ENCODE results near the gene CNIH4. TPM values are rescaled to one million over a fixed set of nuclear protein-coding genes. Genes with fewer than 3 reads are reported as not detected.
"Not testable (repeated sequence)": the region's sequence is repeated elsewhere in the genome, so short reads cannot be mapped to it uniquely, and the experiment has no call there.

The CNIH4 gene
- total RNA-seq, 1 experiment from 2014 or later = 49.1 TPM

DNA sequence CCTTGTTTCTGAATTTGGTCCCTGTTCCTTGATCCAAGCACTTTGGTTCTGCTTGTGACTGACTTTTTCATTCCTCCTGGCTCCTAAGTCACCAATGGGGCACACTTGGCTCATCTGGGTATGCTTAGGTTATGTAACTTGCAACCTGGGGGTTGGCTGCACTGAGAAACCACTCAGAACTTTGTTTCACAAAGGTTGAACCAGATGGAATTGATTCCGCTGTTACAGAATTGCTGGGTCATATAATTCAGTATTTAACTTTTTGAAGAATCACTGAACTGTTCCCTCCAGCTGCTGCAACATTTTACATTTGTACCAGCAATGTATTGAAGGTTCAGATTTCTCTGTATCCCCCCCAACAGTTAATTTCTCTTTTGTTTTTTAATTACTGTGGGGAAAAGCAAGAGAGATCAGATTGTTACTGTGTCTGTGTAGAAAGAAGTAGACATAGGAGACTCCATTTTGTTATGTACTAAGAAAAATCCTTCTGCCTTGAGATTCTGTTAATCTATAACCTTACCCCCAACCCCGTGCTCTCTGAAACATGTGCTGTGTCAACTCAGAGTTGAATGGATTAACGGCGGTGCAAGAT, 17.1 kb upstream of the CNIH4 start:
- no peaks in the 10 kb centered on the region for H3K79me2 ChIP-seq (ENCODE audit: low read length)
- DNase-seq = no peak
- H3K27me3 ChIP-seq (ENCODE audit: low read length) = no peaks in the 10 kb centered on the region; the same call in 1 of the 2 replicates
- no peak overlapping the region for H3K4me2 ChIP-seq (ENCODE audit: low read depth, low read length, poor library complexity, severe bottlenecking)
- H3K36me3 ChIP-seq (ENCODE audit: insufficient read depth, low read length) = no peaks in the 10 kb centered on the region
- no peak overlapping the region for H3K9ac ChIP-seq (ENCODE audit: low read length)
- no peak overlapping the region for H3K4me3 ChIP-seq (ENCODE audit: low read length)
- no peaks in the 10 kb centered on the region for H3K9me2 ChIP-seq (replicated peaks; ENCODE audit: insufficient read depth, low read length)
- peaks cover 12% of the 10 kb centered on the region for H3K4me1 ChIP-seq (ENCODE audit: low read length)
- H3K9me3 ChIP-seq (ENCODE audit: low read length) = peaks cover 14% of the 10 kb centered on the region
- H2AFZ ChIP-seq (ENCODE audit: low read length) = no peak overlapping the region; the same call in 1 of the 2 replicates
- H4K20me1 ChIP-seq (ENCODE audit: insufficient read depth, low read depth, low read length) = no peaks in the 10 kb centered on the region
- H3K27ac ChIP-seq (ENCODE audit: low read length) = no peak overlapping the region

DNA sequence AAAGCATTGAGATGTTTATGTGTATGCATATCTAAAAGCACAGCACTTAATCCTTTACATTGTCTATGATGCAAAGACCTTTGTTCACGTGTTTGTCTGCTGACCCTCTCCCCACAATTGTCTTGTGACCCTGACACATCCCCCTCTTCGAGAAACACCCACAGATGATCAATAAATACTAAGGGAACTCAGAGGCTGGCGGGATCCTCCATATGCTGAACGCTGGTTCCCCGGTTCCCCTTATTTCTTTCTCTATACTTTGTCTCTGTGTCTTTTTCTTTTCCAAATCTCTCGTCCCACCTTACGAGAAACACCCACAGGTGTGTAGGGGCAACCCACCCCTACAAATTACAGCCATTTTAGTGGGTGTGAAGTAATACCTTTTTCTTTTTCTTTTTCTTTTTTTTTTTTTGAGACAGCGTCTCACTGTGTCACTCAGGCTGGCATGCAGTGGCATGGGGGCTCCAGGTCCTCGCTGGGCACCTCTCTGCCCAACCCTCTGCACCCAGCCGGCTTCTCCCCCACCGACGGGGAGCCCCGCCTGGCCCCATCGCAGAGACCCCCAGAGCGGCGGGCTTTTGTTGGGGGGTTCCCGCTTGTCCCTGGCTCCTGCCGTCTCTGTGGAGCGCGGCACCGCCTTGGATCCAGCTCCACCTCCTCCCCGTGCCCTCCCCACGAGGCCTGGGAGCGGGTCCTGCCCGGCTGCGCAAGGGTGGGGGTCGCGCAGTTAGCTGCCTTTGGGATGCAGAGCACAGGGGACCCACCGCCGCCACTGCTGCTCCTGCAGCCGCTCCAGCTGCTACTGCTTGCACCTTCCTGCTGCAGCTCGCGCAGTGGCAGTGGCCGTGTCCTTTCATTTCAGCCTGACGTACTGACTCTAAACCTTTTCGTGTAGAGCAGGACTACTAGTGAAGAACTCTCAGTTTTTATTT, 16.0 kb upstream of the CNIH4 start:
- peaks cover 14% of the 10 kb centered on the region for H3K9me3 ChIP-seq (ENCODE audit: low read length)
- not testable (repeated sequence) for H3K4me1 ChIP-seq (ENCODE audit: low read length); H3K9ac ChIP-seq (ENCODE audit: low read length); H3K4me3 ChIP-seq (ENCODE audit: low read length); DNase-seq; H3K36me3 ChIP-seq (ENCODE audit: insufficient read depth, low read length); H3K27ac ChIP-seq (ENCODE audit: low read length); H2AFZ ChIP-seq (ENCODE audit: low read length); H3K9me2 ChIP-seq (replicated peaks; ENCODE audit: insufficient read depth, low read length); H3K27me3 ChIP-seq (ENCODE audit: low read length); H3K4me2 ChIP-seq (ENCODE audit: low read depth, low read length, poor library complexity, severe bottlenecking); H3K79me2 ChIP-seq (ENCODE audit: low read length); H4K20me1 ChIP-seq (ENCODE audit: insufficient read depth, low read depth, low read length)

DNA sequence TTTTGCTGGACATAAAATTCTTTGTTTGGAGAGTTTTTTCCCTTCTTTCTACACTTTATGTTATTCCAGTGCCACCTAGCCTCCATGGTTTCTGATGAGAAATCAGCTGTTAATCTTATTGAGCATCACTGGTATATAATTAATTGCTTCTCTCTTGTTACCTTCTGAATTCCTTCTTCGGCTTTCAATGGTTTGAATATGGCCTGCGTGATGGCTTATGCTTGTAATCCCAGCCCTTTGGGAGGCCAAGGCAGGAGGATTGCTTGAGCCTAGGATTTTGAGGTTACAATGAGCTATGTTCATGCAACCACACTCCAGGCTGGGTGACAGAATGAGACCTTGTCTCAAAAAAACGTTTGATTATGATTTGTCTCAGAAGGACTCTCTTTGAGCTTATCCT, 13.0 kb upstream of the CNIH4 start:
- no peak overlapping the region for H3K4me3 ChIP-seq (ENCODE audit: low read length)
- no peak overlapping the region for H3K4me2 ChIP-seq (ENCODE audit: low read depth, low read length, poor library complexity, severe bottlenecking)
- H3K27me3 ChIP-seq (ENCODE audit: low read length) = no peaks in the 10 kb centered on the region; the same call in 1 of the 2 replicates
- H3K36me3 ChIP-seq (ENCODE audit: insufficient read depth, low read length) = no peaks in the 10 kb centered on the region
- H3K79me2 ChIP-seq (ENCODE audit: low read length) = no peaks in the 10 kb centered on the region
- H3K9me2 ChIP-seq (replicated peaks; ENCODE audit: insufficient read depth, low read length) = no peaks in the 10 kb centered on the region
- H3K4me1 ChIP-seq (ENCODE audit: low read length) = peaks cover 6% of the 10 kb centered on the region; the same call in 1 of the 2 replicates
- H3K9me3 ChIP-seq (ENCODE audit: low read length) = peaks cover 6% of the 10 kb centered on the region; the same call in 1 of the 2 replicates
- no peaks in the 10 kb centered on the region for H4K20me1 ChIP-seq (ENCODE audit: insufficient read depth, low read depth, low read length)
- H2AFZ ChIP-seq (ENCODE audit: low read length) = no peak overlapping the region
- DNase-seq = no peak
- H3K27ac ChIP-seq (ENCODE audit: low read length) = no peak overlapping the region
- no peak overlapping the region for H3K9ac ChIP-seq (ENCODE audit: low read length)

DNA sequence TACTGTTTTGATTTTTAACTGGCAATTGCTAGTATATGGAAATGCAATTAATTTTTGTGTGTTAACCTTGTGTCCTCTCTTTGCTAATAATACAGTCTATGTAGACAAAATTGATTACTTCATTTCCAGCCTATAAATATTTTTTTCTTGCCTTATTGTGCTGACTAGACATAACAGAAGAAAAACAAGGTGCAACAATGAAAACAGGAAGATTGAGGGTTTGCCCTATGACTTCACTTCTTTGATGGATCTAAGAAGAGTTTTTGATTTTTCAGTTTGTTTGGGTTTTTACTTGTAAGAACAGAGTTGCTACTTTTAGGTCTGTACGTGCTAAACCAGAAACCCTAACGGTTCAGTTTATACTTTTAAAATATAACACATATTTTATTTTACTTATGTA, 8.5 kb upstream of the CNIH4 start:
- Histone ChIP-seq H4K20me1 (ENCODE audit: insufficient read depth, low read depth, low read length) (no peaks in the 10 kb centered on the region), H3K27me3 (ENCODE audit: low read length) (no peaks in the 10 kb centered on the region; the same call in 1 of the 2 replicates), H3K79me2 (ENCODE audit: low read length) (no peaks in the 10 kb centered on the region), H2AFZ (ENCODE audit: low read length) (no peak overlapping the region), H3K9me3 (ENCODE audit: low read length) (peaks cover 5% of the 10 kb centered on the region; the same call in 1 of the 2 replicates), H3K36me3 (ENCODE audit: insufficient read depth, low read length) (no peaks in the 10 kb centered on the region), H3K4me1 (ENCODE audit: low read length) (no peaks in the 10 kb centered on the region), H3K9me2 (replicated peaks; ENCODE audit: insufficient read depth, low read length) (no peaks in the 10 kb centered on the region), H3K4me2 (ENCODE audit: low read depth, low read length, poor library complexity, severe bottlenecking) (no peak overlapping the region), H3K9ac (ENCODE audit: low read length) (no peak overlapping the region), H3K27ac (ENCODE audit: low read length) (no peak overlapping the region), H3K4me3 (ENCODE audit: low read length) (no peak overlapping the region)
- no peak for DNase-seq

DNA sequence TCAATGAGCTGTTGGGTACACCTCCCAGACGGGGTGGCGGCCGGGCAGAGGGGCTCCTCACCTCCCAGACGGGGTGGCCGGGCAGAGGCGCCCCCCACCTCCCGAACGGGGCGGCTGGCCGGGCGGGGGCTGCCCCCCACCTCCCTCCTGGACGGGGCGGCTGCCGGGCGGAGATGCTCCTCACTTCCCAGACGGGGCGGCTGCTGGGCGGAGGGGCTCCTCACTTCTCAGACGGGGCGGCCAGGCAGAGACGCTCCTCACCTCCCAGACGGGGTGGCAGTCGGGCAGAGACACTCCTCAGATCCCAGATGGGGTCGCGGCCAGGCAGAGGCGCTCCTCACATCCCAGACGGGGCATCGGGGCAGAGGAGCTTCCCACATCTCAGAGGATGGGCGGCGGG, 7.0 kb upstream of the CNIH4 start:
- H3K9me3 ChIP-seq (ENCODE audit: low read length); H3K27me3 ChIP-seq (ENCODE audit: low read length); H3K4me3 ChIP-seq (ENCODE audit: low read length); H3K27ac ChIP-seq (ENCODE audit: low read length); H4K20me1 ChIP-seq (ENCODE audit: insufficient read depth, low read depth, low read length); H3K9ac ChIP-seq (ENCODE audit: low read length); H3K9me2 ChIP-seq (replicated peaks; ENCODE audit: insufficient read depth, low read length); H2AFZ ChIP-seq (ENCODE audit: low read length); H3K79me2 ChIP-seq (ENCODE audit: low read length); H3K4me1 ChIP-seq (ENCODE audit: low read length); DNase-seq; H3K4me2 ChIP-seq (ENCODE audit: low read depth, low read length, poor library complexity, severe bottlenecking); H3K36me3 ChIP-seq (ENCODE audit: insufficient read depth, low read length): not testable (repeated sequence)

DNA sequence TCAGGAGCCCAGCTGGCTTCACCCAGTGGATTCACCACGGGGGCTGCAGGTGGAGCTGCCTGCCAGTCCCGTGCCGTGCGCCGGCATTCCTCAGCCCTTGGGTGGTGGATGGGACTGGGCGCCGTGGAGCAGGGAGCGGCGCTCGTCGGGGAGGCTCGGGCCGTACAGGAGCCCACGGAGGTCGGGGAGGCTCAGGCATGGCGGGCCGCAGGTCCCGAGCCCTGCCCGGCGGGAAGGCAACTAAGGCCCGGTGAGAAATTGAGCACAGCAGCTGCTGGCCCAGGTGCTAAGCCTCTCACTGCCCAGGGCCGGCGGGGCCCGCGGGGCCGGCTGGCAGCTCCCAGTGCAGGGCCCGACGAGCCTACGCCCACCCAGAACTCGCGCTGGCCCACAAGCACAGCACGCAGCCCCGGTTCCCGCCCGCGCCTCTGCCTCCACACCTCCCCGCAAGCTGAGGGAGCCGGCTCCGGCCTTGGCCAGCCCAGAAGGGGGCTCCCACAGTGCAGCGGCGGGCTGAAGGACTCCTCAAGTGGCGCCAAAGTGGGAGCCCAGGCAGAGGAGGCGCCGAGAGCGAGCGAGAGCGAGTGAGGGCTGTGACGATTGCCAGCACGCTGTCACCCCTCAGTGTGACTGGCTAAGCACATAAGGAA, 4.1 kb upstream of the CNIH4 start:
- H3K27me3 ChIP-seq (ENCODE audit: low read length); H3K4me2 ChIP-seq (ENCODE audit: low read depth, low read length, poor library complexity, severe bottlenecking); H3K9me2 ChIP-seq (replicated peaks; ENCODE audit: insufficient read depth, low read length); H3K9me3 ChIP-seq (ENCODE audit: low read length); H2AFZ ChIP-seq (ENCODE audit: low read length); H3K27ac ChIP-seq (ENCODE audit: low read length); DNase-seq; H3K4me1 ChIP-seq (ENCODE audit: low read length); H3K36me3 ChIP-seq (ENCODE audit: insufficient read depth, low read length); H3K79me2 ChIP-seq (ENCODE audit: low read length); H4K20me1 ChIP-seq (ENCODE audit: insufficient read depth, low read depth, low read length); H3K4me3 ChIP-seq (ENCODE audit: low read length); H3K9ac ChIP-seq (ENCODE audit: low read length): not testable (repeated sequence)

DNA sequence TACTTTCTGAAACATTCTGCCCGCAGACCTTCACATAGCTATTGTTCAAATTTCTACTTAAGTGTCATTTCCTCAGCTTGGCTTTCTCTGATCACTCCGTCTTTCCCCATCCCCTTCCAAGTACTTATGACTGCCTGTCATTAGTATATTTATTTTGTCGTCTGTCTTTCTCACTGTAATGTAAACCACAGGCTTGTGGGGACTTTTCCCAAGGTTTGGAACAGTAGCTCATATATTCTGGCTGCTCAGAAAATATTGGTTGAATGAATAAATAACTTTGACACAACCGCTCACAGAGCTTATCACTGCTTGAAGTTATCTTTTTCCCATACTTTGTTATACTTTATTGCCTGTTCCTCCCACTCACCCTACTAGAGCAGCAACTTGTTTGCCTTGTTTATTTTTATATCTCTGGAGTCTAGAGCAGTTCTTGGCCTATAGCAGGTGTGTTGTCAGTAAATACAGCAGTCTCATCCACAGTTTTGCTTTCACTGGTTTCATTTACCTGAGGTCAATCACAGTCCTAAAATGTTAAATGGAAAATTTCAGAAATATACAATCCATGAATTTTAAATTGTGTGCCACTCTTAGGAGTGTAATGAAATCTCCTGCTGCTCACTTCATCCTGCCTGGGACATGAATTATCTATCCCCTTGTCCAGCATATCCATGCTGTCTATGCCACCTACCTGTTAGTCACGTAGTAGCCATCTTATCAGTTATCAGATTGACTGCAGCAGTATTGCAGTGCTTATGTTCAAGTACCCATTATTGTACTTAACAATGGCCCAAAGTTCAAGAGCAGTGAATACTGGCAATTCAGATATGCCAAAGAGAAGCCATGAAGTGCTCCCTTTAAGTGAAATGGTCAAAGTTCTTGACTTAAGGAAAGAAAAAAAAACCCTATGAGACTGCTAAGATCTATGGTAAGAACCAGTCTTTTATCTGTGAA, 2.4 kb upstream of the CNIH4 start:
- Histone ChIP-seq H3K9me3 (ENCODE audit: low read length) (no peaks in the 10 kb centered on the region), H2AFZ (ENCODE audit: low read length) (peak overlapping the region; percentile 67; the same call in 1 of the 2 replicates), H3K27me3 (ENCODE audit: low read length) (no peaks in the 10 kb centered on the region)

More for the DNA sequence above, 2.4 kb upstream of the CNIH4 start:
- Histone ChIP-seq H3K27ac (ENCODE audit: low read length) (no peak overlapping the region), H3K36me3 (ENCODE audit: insufficient read depth, low read length) (no peaks in the 10 kb centered on the region), H3K4me1 (ENCODE audit: low read length) (peaks cover 18% of the 10 kb centered on the region), H3K9me2 (replicated peaks; ENCODE audit: insufficient read depth, low read length) (no peaks in the 10 kb centered on the region), H3K4me3 (ENCODE audit: low read length) (no peak overlapping the region), H3K79me2 (ENCODE audit: low read length) (peaks cover 26% of the 10 kb centered on the region), H3K4me2 (ENCODE audit: low read depth, low read length, poor library complexity, severe bottlenecking) (no peak overlapping the region), H4K20me1 (ENCODE audit: insufficient read depth, low read depth, low read length) (no peaks in the 10 kb centered on the region), H3K9ac (ENCODE audit: low read length) (no peak overlapping the region)
- no peak for DNase-seq

Measured in Karpas-422 (cell line).